Cardiac muscle cell (in vitro differentiated cells and primary cell): ENCODE results near the gene SOX5. TPM values are rescaled to one million over a fixed set of nuclear protein-coding genes. Genes with fewer than 3 reads are reported as not detected.
A peak's percentile ranks its signal among the peaks of the same experiment; 100 is the strongest.
"Not testable (repeated sequence)": the region's sequence is repeated elsewhere in the genome, so short reads cannot be mapped to it uniquely, and the experiment has no call there.

Source experiments
- DNase-seq, 2 donors: peaks; one replicate each; pipeline versions ENCODE4 v3.0.0 to v3.0.0-alpha.2; 2010 to 2017; ENCODE audit warnings: low read depth in 1 of 2, low spot score in 1 of 2
- H3K27ac ChIP-seq: fragments of 200-600 bp; sonication (generic); 2 replicates; pipeline ENCODE4 v1.5.1; 2016
- H3K27me3 ChIP-seq: fragments of 200-600 bp; sonication (generic); 2 replicates; pipeline ENCODE4 v1.6.0; 2016; ENCODE audit warnings: control low read depth
- H3K36me3 ChIP-seq: fragments of 200-600 bp; sonication (generic); 2 replicates; pipeline ENCODE4 v1.5.1; 2016; ENCODE audit warnings: control low read depth
- H3K4me1 ChIP-seq: fragments of 200-600 bp; sonication (generic); 2 replicates; pipeline ENCODE4 v1.8.1; 2017; ENCODE audit warnings: low read depth, mild to moderate bottlenecking, mixed run types
- H3K4me3 ChIP-seq: fragments of 200-600 bp; sonication (generic); 2 replicates; pipeline ENCODE4 v1.5.1; 2016; ENCODE audit warnings: mild to moderate bottlenecking
- H3K9me3 ChIP-seq: fragments of 200-600 bp; sonication (generic); 2 replicates; pipeline ENCODE4 v1.5.1; 2017; ENCODE audit warnings: low read depth, mild to moderate bottlenecking, control low read depth
- CTCF ChIP-seq: IDR thresholded peaks from 2 replicates; pipeline ENCODE4 v1.5.1; 2012; ENCODE audit warnings: low read depth, mild to moderate bottlenecking, low read length
- polyA plus RNA-seq: library from polyadenylated mRNA; unstranded; fragments of >200 nt; fragmentation: Nextera tagmentation; extraction: Ambion mirVana; gene quantifications from 2 replicates; pipeline ENCODE4 v1.2.1, GENCODE V29; 2016
- total RNA-seq: library from RNA; depleted of rRNA; stranded (reverse); fragments of >200 nt; gene quantifications from 2 replicates; pipeline ENCODE4 v1.2.3, GENCODE V29; 2016

SOX5 gene
- total and polyA plus RNA-seq, 2 experiments from 2014 or later = 6.8 to 11.9 TPM

GRCh38 chr12:23729359-23729758, 220.1 kb downstream of the SOX5 start:
- Histone ChIP-seq H3K27me3 (no peaks in the 10 kb centered on the region), H3K36me3 (no peaks in the 10 kb centered on the region), H3K27ac (no peak overlapping the region), H3K4me3 (no peak overlapping the region), H3K9me3 (no peaks in the 10 kb centered on the region), H3K4me1 (peaks cover 6% of the 10 kb centered on the region)
- TF ChIP-seq CTCF = no peak
- DNase-seq = peak in 1 of 2 donors; percentile 4

- no peak for TF ChIP-seq CTCF
- peaks cover 20% of the 10 kb centered on the region for H3K4me1 ChIP-seq
- H3K4me3 ChIP-seq = no peak overlapping the region
- DNase-seq = no peak
- no peaks in the 10 kb centered on the region for H3K27me3 ChIP-seq
- no peaks in the 10 kb centered on the region for H3K36me3 ChIP-seq
- no peak overlapping the region for H3K27ac ChIP-seq
- H3K9me3 ChIP-seq = no peaks in the 10 kb centered on the region
These were observed 222.8 kb downstream of the SOX5 start for GRCh38 chr12:23726646-23727045.

- no peak overlapping the region for H3K4me3 ChIP-seq
- peak in 1 of 2 donors; percentile 36 for DNase-seq
- peaks cover 23% of the 10 kb centered on the region for H3K4me1 ChIP-seq
- H3K27ac ChIP-seq = no peak overlapping the region
- H3K36me3 ChIP-seq = no peaks in the 10 kb centered on the region
- no peak for TF ChIP-seq CTCF
- H3K9me3 ChIP-seq = no peaks in the 10 kb centered on the region
- H3K27me3 ChIP-seq = no peaks in the 10 kb centered on the region
These were observed 226.8 kb downstream of the SOX5 start for GRCh38 chr12:23722655-23723054.

GRCh38 chr12:23721268-23721667, 228.2 kb downstream of the SOX5 start:
- no peak for DNase-seq
- TF ChIP-seq CTCF = no peak
- Histone ChIP-seq H3K4me3 (no peak overlapping the region), H3K36me3 (no peaks in the 10 kb centered on the region), H3K27ac (peak overlapping the region; percentile 18), H3K27me3 (no peaks in the 10 kb centered on the region), H3K9me3 (no peaks in the 10 kb centered on the region), H3K4me1 (peaks cover 22% of the 10 kb centered on the region)

- Histone ChIP-seq H3K27me3 (no peaks in the 10 kb centered on the region), H3K4me3 (no peak overlapping the region), H3K27ac (no peak overlapping the region), H3K4me1 (peaks cover 22% of the 10 kb centered on the region), H3K36me3 (no peaks in the 10 kb centered on the region), H3K9me3 (no peaks in the 10 kb centered on the region)
- no peak for DNase-seq
- no peak for TF ChIP-seq CTCF
These were observed 230.0 kb downstream of the SOX5 start for GRCh38 chr12:23719493-23719892.

- not testable (repeated sequence) for H3K27ac ChIP-seq, DNase-seq, H3K27me3 ChIP-seq, H3K4me3 ChIP-seq, H3K4me1 ChIP-seq, H3K36me3 ChIP-seq, H3K9me3 ChIP-seq
These were observed 239.1 kb downstream of the SOX5 start for GRCh38 chr12:23710361-23710760.
